ENCODE data around the gene CD200R1L.

- TF ChIP-seq CTCF (IDR thresholded peaks at IDR 0.05; ENCODE audit: low read length) (no peak), EZH2 (IDR thresholded peaks at IDR 0.05; ENCODE audit: borderline replicate concordance, low read length) (no peak)
These were observed 61.2 kb downstream of the CD200R1L start for GRCh38 chr3:112785321-112786001.

All from OCI-LY1 (cell line).